Chondrocyte (in vitro differentiated cells): ENCODE results near the gene PRRX1. TPM values are rescaled to one million over a fixed set of nuclear protein-coding genes. Genes with fewer than 3 reads are reported as not detected.

Experiments
- DNase-seq: peaks from one replicate; pipeline ENCODE4 v3.0.0; 2021; ENCODE audit warnings: mixed read lengths, low spot score
- H3K27ac Mint-ChIP-seq: one replicate; pipeline ENCODE4 v1.8.0; 2021; ENCODE audit warnings: mild to moderate bottlenecking, moderate library complexity, mixed read lengths; ENCODE audit not compliant: unreplicated experiment
- H3K27me3 Mint-ChIP-seq: 2 replicates; pipeline ENCODE4 v1.8.0; 2021; ENCODE audit warnings: low read depth, mixed read lengths
- H3K36me3 Mint-ChIP-seq: 2 replicates; pipeline ENCODE4 v1.8.0; 2021; ENCODE audit warnings: low read depth, mixed read lengths
- H3K4me1 Mint-ChIP-seq: 2 replicates; pipeline ENCODE4 v1.8.0; 2021; ENCODE audit warnings: low read depth, mild to moderate bottlenecking, mixed read lengths
- H3K4me3 Mint-ChIP-seq: one replicate; pipeline ENCODE4 v1.8.0; 2021; ENCODE audit warnings: mild to moderate bottlenecking, moderate library complexity, mixed read lengths; ENCODE audit not compliant: unreplicated experiment
- H3K9me3 Mint-ChIP-seq: 2 replicates; pipeline ENCODE4 v1.8.0; 2021; ENCODE audit warnings: low read depth, mixed read lengths
- CTCF ChIP-seq: fragments of 200-600 bp; sonication (generic); IDR thresholded peaks from 2 replicates; pipeline ENCODE4 v1.5.0; 2021; ENCODE audit warnings: antibody characterized with exemption, mild to moderate bottlenecking, moderate library complexity
- total RNA-seq: library from RNA; stranded (reverse); gene quantifications from 3 replicates; pipeline ENCODE4 v1.2.1, GENCODE V29; 2021

The PRRX1 gene
- total RNA-seq, 1 donor from 2014 or later, result 158 TPM

DNA sequence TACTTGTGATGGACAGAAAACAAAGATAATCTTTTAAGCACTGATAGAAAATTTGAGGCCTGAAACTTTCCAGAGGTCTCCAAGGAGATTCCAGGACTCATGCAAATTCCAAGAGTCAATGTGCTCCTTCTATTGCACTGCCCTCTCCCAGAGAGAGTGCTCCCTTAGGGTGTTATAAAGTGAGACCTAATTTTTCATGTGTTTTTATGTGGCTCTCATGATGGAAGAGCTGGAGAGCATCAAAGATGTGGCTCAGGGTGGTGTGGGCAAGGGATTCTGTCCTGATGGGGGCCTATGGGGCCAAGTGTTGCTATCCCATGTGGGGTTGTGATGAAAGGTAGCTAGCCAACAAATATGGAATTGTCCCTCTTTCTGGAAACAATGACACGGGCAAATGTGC is 101.3 kb downstream of the PRRX1 start:
- DNase-seq, result no peak
- Mint-ChIP-seq H3K9me3 (peaks cover 10% of the 10 kb centered on the region), H3K27me3 (no peaks in the 10 kb centered on the region), H3K4me3 (no peak overlapping the region), H3K27ac (no peak overlapping the region), H3K36me3 (no peaks in the 10 kb centered on the region), H3K4me1 (peaks cover 5% of the 10 kb centered on the region)
- no peak for TF ChIP-seq CTCF

DNA sequence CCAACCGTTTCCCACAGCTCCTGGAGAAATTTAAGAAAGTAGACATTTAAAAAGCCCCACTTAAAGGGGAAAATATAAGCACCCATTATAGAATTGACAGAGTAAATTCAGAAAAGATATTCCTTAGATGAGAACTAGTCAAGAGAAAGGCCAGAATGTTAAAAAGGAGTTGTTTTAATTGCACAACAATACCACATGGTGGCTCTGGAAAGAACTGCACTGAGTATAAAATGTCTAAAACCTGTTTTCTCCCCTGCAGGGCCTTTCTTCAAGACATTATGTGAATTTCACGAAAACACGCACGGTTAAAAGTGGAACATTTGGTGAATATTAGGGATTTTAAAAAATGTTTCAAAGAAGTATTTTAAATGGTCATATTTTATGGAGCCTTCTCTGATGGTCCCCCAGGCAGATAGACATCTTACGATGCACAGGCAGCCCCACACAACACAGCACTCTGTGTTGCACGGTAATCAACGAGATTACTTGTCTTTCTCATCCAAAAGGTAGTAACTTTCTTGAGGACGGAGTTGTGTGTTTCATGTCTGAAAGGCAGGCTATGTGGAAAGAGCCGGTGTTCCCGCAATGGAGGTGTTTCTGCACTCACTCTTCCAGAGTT is 101.9 kb downstream of the PRRX1 start:
- Mint-ChIP-seq H3K27ac (no peak overlapping the region), H3K9me3 (peaks cover 10% of the 10 kb centered on the region), H3K4me1 (peaks cover 5% of the 10 kb centered on the region), H3K36me3 (no peaks in the 10 kb centered on the region), H3K27me3 (no peaks in the 10 kb centered on the region), H3K4me3 (no peak overlapping the region)
- TF ChIP-seq CTCF, result peak; percentile 89
- DNase-seq, result no peak

DNA sequence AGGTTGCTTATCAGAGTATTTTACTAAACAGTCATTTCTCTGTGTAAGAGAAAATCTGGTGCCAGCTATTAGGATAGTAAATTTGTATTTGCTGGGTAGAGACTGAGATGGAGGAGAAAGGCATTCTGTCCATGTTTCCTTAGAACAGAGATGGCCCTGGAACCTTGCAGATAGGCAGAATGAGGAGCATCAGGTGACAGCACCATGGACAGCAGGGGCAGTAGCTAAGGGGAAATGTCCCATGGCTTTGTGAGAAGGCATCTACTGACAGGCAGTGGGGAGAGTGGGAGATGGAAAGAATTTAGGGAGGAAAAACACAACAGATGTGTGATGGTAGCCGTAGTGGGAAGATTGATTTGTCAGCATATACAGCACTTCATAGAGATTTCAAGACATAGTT is 105.0 kb downstream of the PRRX1 start:
- Mint-ChIP-seq H3K36me3 (no peaks in the 10 kb centered on the region), H3K27ac (no peak overlapping the region), H3K27me3 (no peaks in the 10 kb centered on the region), H3K4me1 (peaks cover 5% of the 10 kb centered on the region), H3K4me3 (no peak overlapping the region), H3K9me3 (no peaks in the 10 kb centered on the region)
- no peak for DNase-seq
- no peak for TF ChIP-seq CTCF

- no peak for TF ChIP-seq CTCF
- no peak overlapping the region for H3K27ac Mint-ChIP-seq
- no peaks in the 10 kb centered on the region for H3K36me3 Mint-ChIP-seq
These were observed 105.8 kb downstream of the PRRX1 start for GRCh38 chr1:170769691-170770090.

GRCh38 chr1:170770254-170770653 is 106.3 kb downstream of the PRRX1 start:
- peaks cover 4% of the 10 kb centered on the region for H3K4me1 Mint-ChIP-seq
- H3K9me3 Mint-ChIP-seq, result no peaks in the 10 kb centered on the region
- H3K27me3 Mint-ChIP-seq, result no peaks in the 10 kb centered on the region
- H3K27ac Mint-ChIP-seq, result no peak overlapping the region
- TF ChIP-seq CTCF, result no peak
- DNase-seq, result no peak
- H3K36me3 Mint-ChIP-seq, result no peaks in the 10 kb centered on the region
- no peak overlapping the region for H3K4me3 Mint-ChIP-seq

More at GRCh38 chr1:170769691-170770090, 105.8 kb downstream of the PRRX1 start:
- Mint-ChIP-seq H3K9me3 (no peaks in the 10 kb centered on the region), H3K4me1 (peaks cover 5% of the 10 kb centered on the region), H3K4me3 (no peak overlapping the region), H3K27me3 (no peaks in the 10 kb centered on the region)
- DNase-seq, result no peak
